GM19463 (cell line): Measurements from ENCODE around the gene SLC19A1.

Experiments
- ATAC-seq: cut with Tn5 transposase; IDR thresholded peaks from one replicate; pipeline ENCODE4 v1.9.1; 2021; ENCODE audit warnings: mild to moderate bottlenecking, moderate library complexity; ENCODE audit not compliant: unreplicated experiment

SLC19A1 gene

DNA sequence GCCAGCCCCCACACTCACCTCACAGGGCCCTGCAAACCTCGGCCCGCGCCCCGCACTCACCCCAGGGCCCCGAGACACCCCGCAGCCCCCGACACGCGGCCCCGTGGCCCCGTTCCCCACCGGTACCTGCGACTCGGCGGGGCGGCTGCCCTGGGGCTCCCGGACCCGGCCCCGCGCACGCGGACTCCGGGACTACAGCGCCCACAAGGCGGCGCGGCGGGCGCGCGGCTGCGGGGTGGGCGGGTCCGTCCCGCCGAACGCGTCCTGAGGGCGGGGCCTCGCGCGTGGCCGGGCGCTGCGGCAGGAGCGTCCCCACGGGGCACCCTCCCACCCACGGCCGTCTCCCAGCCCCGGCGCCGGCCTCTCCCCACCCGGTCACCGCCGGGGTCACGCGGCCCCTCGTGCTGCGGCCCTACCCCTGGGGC is at the start of gene SLC19A1:
SLC19A1 (minus strand) TSS at position 199 of the 425 bp plus-strand sequence. CDS start 4,481 bp downstream, outside the sequence.
- ATAC-seq = peak; percentile 62

DNA sequence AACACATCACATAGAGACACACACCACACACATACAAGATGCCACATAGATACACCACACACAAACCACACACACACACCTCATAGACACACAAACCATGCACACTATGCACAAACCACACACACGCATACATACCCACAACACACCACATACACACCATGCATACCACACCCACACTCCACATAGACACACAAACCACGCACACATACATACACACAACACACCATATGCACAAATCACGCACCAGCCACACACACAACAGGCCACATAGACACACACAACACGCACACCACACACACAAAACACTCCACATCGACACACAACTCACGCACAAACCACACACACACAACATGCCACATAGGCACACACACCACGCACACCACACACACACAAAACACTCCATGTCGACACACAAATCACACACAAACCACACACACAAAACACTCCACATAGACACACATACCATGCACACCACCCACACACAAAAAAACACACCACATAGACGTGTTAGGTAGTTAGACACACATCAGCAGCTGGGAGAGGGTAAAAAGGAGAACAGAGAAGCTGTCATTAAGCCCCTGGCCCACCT is 49.5 kb upstream of the SLC19A1 start:
- peak; percentile 6 for ATAC-seq

DNA sequence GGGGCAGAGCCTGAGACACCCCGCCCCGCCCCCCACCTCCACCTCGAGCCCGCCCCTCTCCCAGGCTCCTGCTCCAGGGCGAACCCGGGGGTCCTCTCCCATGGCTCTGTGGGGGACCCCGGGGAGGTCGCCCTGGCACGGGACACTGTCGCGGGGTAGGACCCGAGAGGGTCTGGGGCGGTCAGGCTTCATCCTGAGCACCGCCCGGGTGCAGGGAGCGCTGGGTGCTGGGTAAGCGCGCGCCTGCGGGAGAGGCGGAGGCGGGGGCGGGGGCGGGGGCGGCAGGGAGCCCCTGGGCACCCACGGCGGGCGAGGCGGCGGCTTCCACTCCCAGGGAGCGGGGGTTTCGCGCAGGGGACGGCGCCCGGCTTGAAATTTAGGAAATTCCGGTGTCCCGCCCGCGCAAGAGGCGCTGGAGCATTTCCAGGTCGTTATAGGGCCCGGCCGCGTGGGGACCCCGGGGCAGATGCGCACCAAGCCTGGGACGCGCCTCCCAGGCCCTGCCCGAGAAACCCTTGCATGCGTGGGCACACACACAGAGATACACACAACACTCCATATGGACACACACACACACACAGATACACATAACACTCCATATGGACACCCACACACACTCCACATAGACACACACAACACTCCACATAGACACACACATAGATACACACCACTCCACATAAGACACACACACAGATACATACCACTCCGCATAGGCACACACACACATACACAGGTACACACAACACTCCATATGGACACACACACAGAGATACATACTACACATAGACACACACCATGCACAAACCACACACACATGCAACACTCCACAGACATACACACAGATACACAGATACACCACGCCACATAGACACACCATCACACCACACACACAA is 48.7 kb upstream of the SLC19A1 start:
- no peak for ATAC-seq

DNA sequence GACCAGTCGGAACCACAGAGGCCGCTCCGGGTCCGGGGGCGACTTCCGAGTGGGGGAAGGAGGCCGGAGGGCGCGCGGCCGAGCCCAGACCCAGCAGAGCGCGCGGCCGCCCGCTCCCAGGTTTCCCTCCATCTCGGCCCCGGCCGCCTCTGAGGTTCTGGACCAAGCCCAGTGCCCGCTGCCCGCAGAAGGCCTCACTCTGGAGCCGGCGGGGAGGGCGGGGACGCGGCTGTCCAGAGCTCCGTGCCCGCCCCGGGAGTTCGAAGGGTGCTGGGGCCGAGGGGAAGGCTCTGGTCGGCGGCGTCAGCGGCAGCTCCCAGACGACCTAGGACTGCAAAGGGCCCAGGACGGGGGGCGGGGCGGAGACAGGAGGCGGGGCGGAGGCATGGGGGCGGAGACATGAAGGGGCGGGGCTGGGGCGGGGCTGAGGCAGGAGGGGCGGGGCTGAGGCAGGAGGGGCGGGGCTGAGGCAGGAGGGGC is 48.0 kb upstream of the SLC19A1 start:
- no peak for ATAC-seq

DNA sequence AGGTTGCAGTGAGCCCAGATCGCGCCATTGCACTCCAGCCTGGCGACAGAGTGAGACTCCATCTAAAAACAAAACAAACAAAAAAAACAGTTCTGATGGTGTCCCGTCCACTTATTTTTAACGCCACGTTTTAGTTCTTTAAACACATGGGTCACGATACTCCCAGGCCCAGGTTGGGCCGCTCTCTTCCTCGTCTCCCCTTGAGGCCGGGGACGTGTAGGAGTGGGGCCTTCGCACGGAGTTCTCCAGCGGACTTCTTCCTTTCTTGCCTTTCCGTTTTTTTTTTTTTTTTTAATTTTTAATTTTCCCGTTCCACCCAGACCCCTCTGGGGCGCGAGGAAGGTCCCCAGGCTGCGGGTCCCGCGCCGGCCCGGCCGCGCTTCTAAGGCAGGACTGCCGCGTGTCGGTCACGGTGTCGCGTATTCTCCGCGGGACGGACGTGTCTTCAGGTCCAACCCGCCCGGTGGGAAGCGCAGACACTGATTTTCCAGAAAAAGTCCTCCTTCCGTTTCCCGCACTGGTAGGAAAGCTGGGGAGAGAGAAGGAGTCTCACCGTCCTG is 47.5 kb upstream of the SLC19A1 start:
- no peak for ATAC-seq

DNA sequence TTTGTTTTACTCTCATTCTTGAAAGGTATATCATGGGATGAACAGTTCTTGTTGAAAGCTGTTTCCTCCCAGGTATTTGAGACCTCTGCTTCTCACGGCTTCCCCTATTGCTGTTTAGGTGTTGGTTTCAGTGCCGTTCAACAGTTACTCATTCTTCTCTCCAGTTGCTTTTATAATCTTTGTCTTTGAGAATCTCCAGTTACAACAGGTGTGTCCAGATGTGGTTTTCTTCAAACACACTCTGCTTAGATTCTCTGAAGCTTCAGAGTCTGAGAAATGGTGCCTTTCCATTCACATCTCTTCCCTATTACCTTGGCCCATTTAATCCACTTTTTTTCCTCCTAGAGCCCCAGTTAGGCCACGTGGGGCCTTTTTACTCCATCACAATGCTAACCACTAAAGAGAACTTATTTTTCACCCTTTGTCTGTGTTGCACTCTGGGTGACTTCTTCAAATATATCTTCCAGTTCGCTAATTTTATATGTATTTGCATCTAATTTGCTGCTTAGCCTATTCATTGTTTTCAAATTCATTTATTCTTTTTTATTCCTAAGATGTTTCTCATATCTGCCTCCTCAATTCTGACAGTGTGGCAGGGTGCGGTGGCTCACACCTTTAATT is 46.7 kb upstream of the SLC19A1 start:
- no peak for ATAC-seq

DNA sequence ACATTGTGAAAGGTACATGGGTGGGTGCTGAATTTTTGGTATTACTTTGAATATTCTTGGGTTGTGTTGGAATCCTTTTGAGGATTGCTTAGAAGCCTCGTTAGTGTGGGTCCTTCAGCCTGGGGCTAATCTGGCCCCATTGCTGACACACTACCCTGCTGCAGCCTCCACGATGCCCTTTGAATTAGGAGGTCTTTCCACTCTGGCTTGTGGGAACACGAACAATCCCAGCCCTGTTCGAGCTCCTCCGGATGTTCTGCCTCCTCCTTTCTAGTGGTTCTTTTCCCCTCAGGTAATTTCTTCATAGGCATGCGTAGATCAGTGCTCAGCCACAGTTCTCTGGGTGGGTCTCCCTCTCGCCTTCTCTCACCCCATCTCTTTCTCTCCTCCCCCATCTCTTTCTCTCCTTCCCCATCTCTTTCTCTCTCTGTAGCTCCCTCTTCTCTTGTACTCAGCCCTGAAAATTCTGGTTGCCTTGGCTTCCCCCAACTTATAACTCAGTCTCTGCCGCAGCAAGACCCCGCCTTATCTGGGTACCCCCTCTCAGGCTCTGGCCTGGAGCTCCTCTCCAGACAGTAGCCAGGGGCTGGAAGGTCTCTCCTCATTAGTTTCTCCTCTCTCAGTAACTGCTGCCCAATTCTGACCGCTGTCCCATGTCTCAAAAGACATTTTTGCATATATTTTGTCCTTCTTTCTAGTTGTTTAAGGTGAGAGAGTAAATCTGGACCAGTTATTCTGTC is 46.0 kb upstream of the SLC19A1 start:
- no peak for ATAC-seq

DNA sequence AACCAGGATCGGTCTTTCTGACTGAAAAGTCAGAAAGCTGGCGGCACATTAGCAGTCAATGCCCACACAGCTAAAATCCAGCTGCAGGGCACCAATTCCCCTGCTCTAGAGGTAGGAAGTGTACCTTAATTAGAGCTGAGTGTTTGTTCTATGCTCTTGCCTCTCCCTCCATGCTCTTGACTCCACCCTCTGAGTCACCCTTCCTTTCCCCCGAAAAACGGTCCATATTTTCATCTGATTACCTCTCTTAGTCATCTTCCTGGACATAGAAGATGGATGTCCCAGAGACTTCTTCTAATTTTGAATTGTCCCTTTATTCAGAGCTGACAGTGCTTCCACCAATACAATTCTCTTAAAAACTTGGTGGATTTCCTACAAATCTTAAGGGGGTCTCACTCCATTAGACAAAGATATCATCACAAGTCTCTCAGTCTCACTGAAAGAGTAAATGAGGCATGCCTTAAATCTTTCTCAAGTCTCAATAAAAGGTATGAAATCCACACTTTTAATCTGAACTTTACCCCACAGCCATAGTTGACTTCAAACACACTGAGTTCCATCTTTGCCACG is 44.1 kb upstream of the SLC19A1 start:
- ATAC-seq = no peak

DNA sequence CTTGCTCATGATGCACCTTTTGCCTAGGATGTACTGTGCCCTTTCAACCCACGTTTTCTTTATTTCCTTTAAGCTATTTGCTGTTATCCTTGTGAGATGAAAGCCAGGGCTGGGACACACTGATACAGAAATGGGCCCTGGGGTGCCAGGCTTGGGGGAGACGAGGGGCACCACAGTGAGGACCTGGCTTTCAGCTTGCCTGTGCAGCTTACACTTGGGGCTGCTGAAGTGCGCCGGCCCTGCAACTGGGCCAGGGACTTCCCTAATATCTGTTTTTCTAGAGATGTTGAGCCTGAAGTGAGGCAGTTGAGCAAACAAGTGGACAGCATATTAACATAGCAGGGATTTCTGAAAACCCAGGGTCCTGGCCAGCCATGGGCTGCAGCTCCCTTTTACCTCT is 42.5 kb upstream of the SLC19A1 start:
- no peak for ATAC-seq

DNA sequence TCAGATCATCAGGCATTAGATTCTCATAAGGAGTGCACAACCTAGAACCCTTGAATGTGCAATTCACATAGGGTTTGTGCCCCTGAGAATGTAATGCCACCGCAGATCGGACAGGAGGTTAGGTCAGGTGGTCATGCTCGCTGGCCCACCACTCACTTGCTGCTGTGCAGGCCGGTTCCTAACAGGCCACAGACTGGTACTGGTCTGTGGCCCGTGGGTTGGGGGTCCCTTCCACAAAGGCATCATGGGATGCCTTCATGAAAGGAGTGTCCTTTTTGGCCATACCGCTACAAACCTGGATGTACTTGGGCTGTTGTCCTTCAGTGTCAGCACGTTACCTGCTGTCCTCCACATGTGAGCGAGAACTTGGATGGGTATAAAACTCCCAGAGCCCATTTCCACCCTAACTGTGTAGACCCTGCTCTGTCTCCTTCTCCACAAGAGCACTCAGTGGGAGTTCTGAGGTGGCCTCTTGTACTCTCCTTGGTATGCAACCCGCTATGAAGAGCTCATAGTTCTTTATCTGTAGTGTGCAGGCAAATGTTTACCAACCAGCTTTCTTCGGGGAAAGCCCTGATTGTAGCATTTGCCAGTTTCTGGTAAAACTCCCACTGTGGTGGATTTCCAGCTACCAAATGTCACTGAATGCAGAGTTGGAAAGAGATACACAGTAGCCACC is 41.7 kb upstream of the SLC19A1 start:
- ATAC-seq = no peak

DNA sequence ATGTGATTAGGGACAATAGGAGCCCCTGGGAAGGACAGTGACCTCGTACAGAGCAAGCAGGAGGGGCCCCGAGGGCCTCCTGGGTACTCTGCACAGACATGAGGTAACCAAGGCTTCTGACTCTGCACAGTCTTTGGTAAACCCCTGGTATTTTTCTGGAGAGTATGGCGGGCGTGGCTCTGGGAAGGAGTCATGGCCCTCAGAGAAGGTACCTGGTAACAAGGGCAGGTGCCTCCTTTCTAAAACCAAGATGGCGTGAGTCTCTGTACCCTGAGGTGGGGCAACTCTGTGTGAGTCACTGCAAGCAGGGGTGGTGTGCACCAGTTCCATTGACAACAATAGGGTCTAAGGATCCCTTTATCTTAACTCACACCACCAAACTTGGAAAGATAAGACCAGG is 39.9 kb upstream of the SLC19A1 start:
- ATAC-seq = no peak

DNA sequence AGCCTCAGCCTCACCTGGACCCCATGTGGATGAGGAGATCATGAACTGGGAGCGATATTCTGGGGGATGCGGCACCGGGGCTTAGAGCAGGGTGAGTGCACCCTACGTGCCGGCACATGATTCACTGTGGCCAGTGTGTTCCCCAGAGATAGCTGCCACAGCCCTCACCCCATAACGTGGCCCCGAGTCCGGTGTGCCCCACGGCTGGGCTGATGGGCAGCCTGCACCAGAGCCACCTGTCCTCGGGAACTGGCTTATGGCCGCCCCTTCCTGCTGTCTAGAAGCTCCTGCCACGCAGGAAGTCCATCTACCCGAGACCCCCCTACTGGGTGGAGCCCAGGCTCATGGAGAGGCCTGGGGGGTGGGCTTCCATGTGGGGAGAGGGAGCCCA is 39.1 kb upstream of the SLC19A1 start:
- no peak for ATAC-seq

DNA sequence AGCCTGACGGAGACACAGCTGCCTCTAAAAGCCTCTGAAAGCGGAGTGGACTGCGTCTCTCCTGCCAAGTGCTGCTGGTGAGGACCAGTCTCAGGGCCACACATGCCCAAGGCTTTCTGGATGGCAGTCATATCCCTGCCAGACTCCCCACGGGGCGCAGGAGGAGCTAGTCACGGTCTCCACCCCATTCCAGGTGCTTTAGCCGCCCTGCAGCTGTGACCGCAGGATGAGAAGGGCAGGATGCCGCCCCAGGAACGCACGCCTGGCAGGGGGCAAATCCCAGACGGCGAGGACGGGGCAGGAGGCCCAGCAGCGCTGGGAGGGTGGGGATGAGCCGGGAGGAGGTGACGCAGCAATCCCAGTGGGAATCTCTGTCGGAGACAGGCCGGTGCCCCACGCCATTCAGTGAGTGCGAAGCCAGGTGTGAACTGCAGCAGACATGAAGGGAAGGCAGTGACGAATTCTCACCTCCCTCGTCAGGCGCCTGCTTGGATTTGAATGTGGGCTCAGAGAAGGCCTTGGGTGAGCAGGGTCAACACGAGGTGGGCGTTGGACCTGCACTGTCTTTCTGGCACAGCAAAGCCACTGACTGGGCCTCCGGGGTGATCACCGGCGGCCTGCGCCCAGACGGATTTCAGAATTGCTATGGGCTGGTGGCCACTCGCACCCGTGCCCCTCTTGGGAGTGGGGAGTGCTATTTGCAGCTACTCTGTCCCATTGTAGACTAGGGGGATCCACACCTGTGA is 38.5 kb upstream of the SLC19A1 start:
- ATAC-seq = no peak

DNA sequence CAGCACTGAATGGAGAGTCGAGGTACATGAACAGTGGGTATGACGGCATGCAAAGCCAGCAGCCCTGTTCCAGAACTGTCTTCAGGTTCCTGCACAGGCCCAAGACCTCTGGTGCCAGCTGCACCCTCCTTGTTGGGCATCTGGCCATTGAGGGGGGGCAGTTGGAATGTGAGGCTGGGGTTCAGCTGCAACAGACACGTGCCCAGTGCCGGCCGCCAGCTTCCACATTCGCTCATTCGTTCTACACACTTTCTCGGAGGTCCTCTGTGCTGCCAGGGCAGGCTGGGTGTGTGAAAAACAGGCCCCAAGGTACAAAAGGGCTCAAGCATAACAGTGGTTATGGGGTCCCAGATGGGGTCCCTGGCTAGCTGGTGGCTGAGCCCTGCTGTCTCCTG is 37.9 kb upstream of the SLC19A1 start:
- ATAC-seq = no peak

DNA sequence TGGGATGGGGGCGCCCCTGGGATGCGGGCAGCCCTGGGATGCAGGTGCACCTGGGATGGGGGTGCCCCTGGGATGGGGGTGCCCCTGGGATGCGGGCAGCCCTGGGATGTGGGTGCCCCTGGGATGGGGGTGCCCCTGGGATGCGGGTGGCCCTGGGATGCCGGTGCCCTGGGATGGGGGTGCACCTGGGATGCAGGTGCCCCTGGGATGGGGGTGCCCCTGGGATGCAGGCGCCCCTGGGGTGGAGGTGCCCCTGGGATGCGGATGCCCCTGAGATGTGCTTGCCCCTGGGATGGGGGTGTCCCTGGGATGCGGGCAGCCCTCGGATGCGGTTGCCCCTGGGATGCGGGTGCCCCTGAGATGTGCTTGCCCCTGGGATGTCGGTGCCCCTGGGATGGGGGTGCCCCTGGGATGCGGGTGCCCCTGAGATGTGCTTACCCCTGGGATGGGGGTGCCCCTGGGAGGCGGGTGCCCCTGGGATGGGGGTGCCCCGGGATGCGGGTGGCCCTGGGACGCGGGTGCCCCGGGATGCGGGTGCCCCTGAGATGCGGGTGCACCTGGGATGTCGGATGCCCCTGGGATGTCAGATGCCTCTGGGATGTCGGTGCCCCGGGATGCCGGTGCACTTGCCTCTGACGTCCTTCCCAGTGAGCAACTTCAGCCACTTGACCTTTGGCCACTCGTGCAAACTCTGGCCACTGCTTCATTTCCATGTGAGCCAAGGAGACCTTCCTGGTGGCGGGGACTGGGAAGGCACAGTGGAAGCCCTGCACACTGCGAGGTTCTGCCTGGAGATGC is 37.3 kb upstream of the SLC19A1 start:
- no peak for ATAC-seq

DNA sequence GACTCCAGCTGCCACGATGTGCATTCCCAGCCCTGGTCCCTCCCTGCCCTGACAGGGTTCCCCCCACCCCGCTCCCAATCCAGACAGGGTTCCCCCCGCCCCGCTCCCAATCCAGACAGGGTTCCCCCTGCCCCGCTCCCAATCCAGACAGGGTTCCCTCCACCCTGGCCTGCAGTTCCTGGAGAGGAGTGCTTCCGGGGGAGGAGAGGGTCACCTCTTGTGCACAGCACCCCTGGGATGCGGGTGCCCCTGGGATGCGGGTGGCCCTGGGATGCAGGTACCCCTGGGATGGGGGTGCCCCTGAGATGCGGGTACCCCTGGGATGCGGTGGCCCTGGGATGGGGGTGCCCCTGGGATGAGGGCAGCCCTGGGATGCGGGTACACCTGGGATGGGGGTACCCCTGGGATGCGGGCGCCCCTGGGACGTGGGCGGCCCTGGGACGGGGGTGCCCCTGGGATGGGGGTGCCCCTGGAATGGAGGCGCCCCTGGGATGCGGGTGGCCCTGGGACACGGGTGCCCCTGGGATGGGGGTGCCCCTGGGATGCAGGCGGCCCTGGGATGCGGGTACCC is 36.7 kb upstream of the SLC19A1 start:
- no peak for ATAC-seq

DNA sequence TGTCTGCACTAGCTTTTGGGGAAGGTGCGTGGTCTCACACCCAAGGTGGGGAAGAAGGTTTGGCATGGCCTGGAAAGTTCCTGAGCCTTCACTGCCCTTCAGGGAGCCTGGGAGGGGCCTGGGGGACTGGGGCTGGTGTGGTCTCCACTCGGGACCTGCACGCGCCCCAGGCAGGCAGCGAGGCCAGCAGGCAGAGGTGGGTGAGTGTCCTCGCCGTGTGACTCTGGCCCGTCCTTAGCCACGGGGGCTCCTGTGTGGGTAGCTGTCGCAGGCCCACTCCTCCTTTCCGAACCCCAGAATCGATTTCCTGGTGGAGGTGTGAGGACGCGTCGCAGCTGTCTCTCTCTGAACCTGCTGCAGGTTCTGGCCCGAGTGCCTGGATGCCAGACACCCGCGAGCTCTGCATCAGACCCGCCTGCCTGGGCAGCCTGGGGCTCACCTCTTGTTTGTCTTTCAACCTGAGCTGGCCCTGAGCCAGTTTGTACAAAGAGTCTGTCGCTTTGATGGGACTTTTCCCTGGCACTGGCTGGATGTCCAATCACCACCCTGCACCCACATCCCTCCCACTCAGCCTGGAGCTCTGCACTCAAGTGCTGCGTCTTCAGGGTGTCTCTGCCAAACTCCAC is 36.0 kb upstream of the SLC19A1 start:
- no peak for ATAC-seq

DNA sequence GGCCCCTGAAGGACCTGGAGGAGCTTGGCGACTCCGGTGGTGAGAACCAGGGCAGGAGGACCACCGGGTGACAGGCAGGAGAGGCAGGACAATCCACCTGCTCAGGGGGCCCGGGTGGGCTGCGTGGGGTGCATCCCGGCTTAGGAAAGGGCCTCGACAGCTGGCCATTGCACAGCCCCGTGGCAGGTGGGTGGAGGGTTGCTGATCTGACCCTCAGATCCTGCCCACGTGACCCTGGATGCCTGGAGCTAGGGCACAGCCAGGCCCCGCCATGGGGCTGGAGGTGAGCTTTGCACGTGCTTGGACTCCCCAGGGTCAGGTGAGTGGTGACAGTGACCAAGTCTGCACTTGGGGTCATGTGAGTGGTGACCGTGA is 35.5 kb upstream of the SLC19A1 start:
- ATAC-seq = no peak
